K562 (cell line): Measurements from ENCODE around the gene TDO2. TPM values are rescaled to one million over a fixed set of nuclear protein-coding genes. Genes with fewer than 3 reads are reported as not detected.

Experiments
- ATAC-seq: fragments of 200-7000 bp; cut with Tn5 transposase; 3 replicates; pipeline ENCODE4 v1.9.1; 2020; ENCODE audit warnings: moderate library complexity
- BruUV-seq: library from RNA; stranded (reverse); fragments of 400-500 nt; replicated peaks from 2 replicates; lab custom pipeline; 2021; lab: Mats Ljungman, UMichigan
- CTCF ChIA-PET: fragments of 300-600 bp; formaldehyde crosslinking; extraction: SDS; loops from one replicate; lab custom pipeline; 2021; ENCODE audit warnings: low intra/inter-chr PET ratio; lab: Yijun Ruan, JAX
- POLR2A ChIA-PET: fragments of 300-600, 350-650 bp; sonication (Branson Sonifier 250); formaldehyde crosslinking; extraction: SDS; loops from one replicate; lab custom pipeline; 2021; ENCODE audit warnings: antibody characterized with exemption, inconsistent platforms; lab: Yijun Ruan, JAX
- DNase-seq, 4 experiments: peaks; one replicate each; pipeline versions ENCODE4 v3.0.0 to v3.0.0-alpha.2; 2011 to 2018; ENCODE audit warnings: low spot score in 3 of 4, mixed read lengths in 3 of 4; ENCODE audit errors: extremely low read depth in 1 of 4
- FAIRE-seq: peaks from 2 replicates; lab custom pipeline; 2011; peaks lifted over from hg19 to GRCh38; lab: Jason Lieb, UNC
- H2AFZ ChIP-seq: 2 replicates; pipeline ENCODE4 v1.6.0; 2011; ENCODE audit warnings: low read depth, low read length, control low read depth, inconsistent platforms
- H3K27ac ChIP-seq: fragments of 200-600 bp; 3 replicates; pipeline ENCODE4 v1.8.0; 2011; ENCODE audit warnings: low read depth, mild to moderate bottlenecking, control low read depth, inconsistent platforms, low read length, moderate library complexity, mixed read lengths; ENCODE audit errors: extremely low read depth
- H3K27me3 ChIP-seq, 2 experiments: fragments of 300-600 bp in 1 of 2; 2 replicates in 1 of 2; 3 replicates in 1 of 2; pipeline versions ENCODE4 v1.6.0 to v1.8.0; 2011; ENCODE audit warnings: inconsistent platforms in 2 of 2, low read length in 2 of 2, mild to moderate bottlenecking in 1 of 2, mixed read lengths in 1 of 2, moderate library complexity in 1 of 2; ENCODE audit not compliant: control insufficient read depth in 2 of 2, insufficient read depth in 2 of 2
- H3K36me3 ChIP-seq: fragments of 300-600 bp; 3 replicates; pipeline ENCODE4 v1.8.0; 2011; ENCODE audit warnings: mild to moderate bottlenecking, low read length, inconsistent platforms; ENCODE audit not compliant: control insufficient read depth, insufficient read depth
- H3K4me1 ChIP-seq, 2 experiments: fragments of 200-600 bp in 1 of 2; replicated peaks in 1 of 2; 2 replicates in 1 of 2; 3 replicates in 1 of 2; pipeline versions ENCODE4 v1.5.1 to v1.8.0; 2011; ENCODE audit warnings: inconsistent platforms in 2 of 2, low read length in 2 of 2, mild to moderate bottlenecking in 1 of 2, mixed read lengths in 1 of 2, moderate library complexity in 1 of 2; ENCODE audit not compliant: control insufficient read depth in 2 of 2, insufficient read depth in 2 of 2
- H3K4me2 ChIP-seq: 2 replicates; pipeline ENCODE4 v1.6.1; 2011; ENCODE audit warnings: low read length, control low read depth, inconsistent platforms, mixed read lengths; ENCODE audit not compliant: insufficient read depth
- H3K4me3 ChIP-seq: fragments of 200-600 bp; sonication (generic), shearing (Covaris generic); 2 replicates; pipeline ENCODE4 v1.5.1; 2016; ENCODE audit warnings: control low read depth, inconsistent platforms
- H3K79me2 ChIP-seq: fragments of 200-600 bp; 3 replicates; pipeline ENCODE4 v1.8.0; 2011; ENCODE audit warnings: low read length, inconsistent platforms; ENCODE audit not compliant: control insufficient read depth, insufficient read depth
- H3K9ac ChIP-seq, 2 experiments: 2 replicates each; pipeline versions ENCODE4 v1.6.0 to v1.6.1; 2011; ENCODE audit warnings: low read depth in 2 of 2, low read length in 2 of 2, control low read depth in 1 of 2, inconsistent platforms in 1 of 2, mild to moderate bottlenecking in 1 of 2, mixed read lengths in 1 of 2; ENCODE audit not compliant: insufficient read depth in 1 of 2
- H3K9me1 ChIP-seq: one replicate; pipeline ENCODE4 v1.6.0; 2011; ENCODE audit warnings: inconsistent platforms, mild to moderate bottlenecking, low read length, moderate library complexity; ENCODE audit not compliant: control insufficient read depth, insufficient read depth
- H3K9me3 ChIP-seq: replicated peaks from 2 replicates; pipeline ENCODE4 v1.5.1; 2011; ENCODE audit warnings: low read depth, low read length, inconsistent platforms; ENCODE audit not compliant: control insufficient read depth, insufficient read depth
- H4K20me1 ChIP-seq: replicated peaks from 2 replicates; pipeline ENCODE4 v1.6.1; 2011; ENCODE audit warnings: low read length, inconsistent platforms, mixed read lengths; ENCODE audit not compliant: control insufficient read depth, insufficient read depth
- ATF4 ChIP-seq: fragments of 450-650 bp; formaldehyde crosslinking; IDR thresholded peaks from 2 replicates; pipeline ENCODE4 v1.4.0; 2022; ENCODE audit warnings: mild to moderate bottlenecking, moderate library complexity
- FOSL1 ChIP-seq: fragments of 200-800 bp; sonication (Bioruptor generic); conservative IDR thresholded peaks from 2 replicates; pipeline ENCODE4 v1.6.1; 2016; ENCODE audit warnings: missing genetic modification characterization, missing compliant biosample characterization
- JUNB ChIP-seq: fragments of 450-650 bp; formaldehyde crosslinking; conservative IDR thresholded peaks from 2 replicates; pipeline ENCODE4 v1.4.0; 2020; ENCODE audit warnings: mild to moderate bottlenecking
- RERE ChIP-seq: sonication (generic); formaldehyde crosslinking; IDR thresholded peaks from 2 replicates; pipeline ENCODE4 v1.8.0; 2023; ENCODE audit warnings: missing genetic modification reagents, mild to moderate bottlenecking, borderline replicate concordance
- TCF7L2 ChIP-seq: fragments of 150-350 bp; IDR thresholded peaks from 2 replicates; pipeline ENCODE4 v1.6.1; 2016; ENCODE audit warnings: low read depth, mild to moderate bottlenecking, low read length, moderate library complexity
- WGBS: fragments of 100-300 bp; shearing (Covaris generic); methylation state at CpG from one replicate; pipeline ENCODE4 v1.1.6; 2016; ENCODE audit warnings: low coverage, mixed read lengths; ENCODE audit not compliant: insufficient coverage; ENCODE audit errors: missing lambda C conversion rate; 5-methylcytosine and 5-hydroxymethylcytosine counted together
- in situ Hi-C: fragments of 300-500 bp; cut with MboI; formaldehyde crosslinking; loops from 4 replicates; pipeline ENCODE4 v1.15.0; 2018; ENCODE audit warnings: inconsistent platforms, mixed read lengths
- intact Hi-C: fragments of 100-400 bp; cut with micrococcal nuclease; formaldehyde crosslinking; loops from 2 replicates; pipeline ENCODE4 v1.14.2; 2022
- polyA plus RNA-seq, 8 experiments: library from polyadenylated mRNA; depleted of rRNA in 4 of 8; stranded (reverse) in 5 of 8; unstranded in 3 of 8; fragments of >200 nt; fragmentation: Nextera tagmentation in 2 of 8; fragmentation: Illumina TruSeq in 1 of 8; extraction: Ambion mirVana in 2 of 8; extraction: Trizol in 1 of 8; gene quantifications; 2 replicates each; pipeline versions ENCODE4 v1.2.1 to v1.2.3, GENCODE V29; 2011 to 2014; ENCODE audit warnings: inconsistent platforms in 1 of 8, missing spikeins in 1 of 8
- total RNA-seq, 7 experiments: library from RNA; depleted of rRNA in 6 of 7; stranded (reverse); fragments of >200 nt in 6 of 7; fragmentation: Illumina TruSeq in 2 of 7; extraction: Trizol in 2 of 7; gene quantifications; 2 replicates each; pipeline versions ENCODE4 v1.2.1 to v1.2.3, GENCODE V29; 2011 to 2021; ENCODE audit warnings: low replicate concordance in 1 of 7

Gene TDO2
- total and polyA plus RNA-seq, 9 of the 15 experiments (the other 6 are each of a cell fraction or from before 2014, with no cell fraction given): 0.09 to 0.65 (median 0.22) TPM; not detected in 2

- Histone ChIP-seq H4K20me1 (no peaks in the 10 kb centered on the region), H2AFZ (no peak overlapping the region), H3K27ac (no peak overlapping the region), H3K4me2 (no peak overlapping the region), H3K79me2 (no peaks in the 10 kb centered on the region), H3K9me3 (no peaks in the 10 kb centered on the region), H3K4me3 (no peak overlapping the region), H3K36me3 (no peaks in the 10 kb centered on the region), H3K9me1 (no peaks in the 10 kb centered on the region), H3K27me3 (no peaks in the 10 kb centered on the region), H3K4me1 (no peaks in the 10 kb centered on the region), H3K9ac (no peak overlapping the region)
- ChIA-PET POLR2A (no interaction called here), CTCF (no interaction called here)
- TF ChIP-seq JUNB (CRISPR knock-in tag): no peak
- 0 out of 2 replicates have a peak, but pooled peaks have one; percentile 20 for TF ChIP-seq FOSL1 (tag)
- TF ChIP-seq ATF4: peak; percentile 56; the same call in 1 of the 2 replicates
- TF ChIP-seq RERE (CRISPR knock-in tag): no peak
- TF ChIP-seq TCF7L2: no peak
- DNase-seq (no peak), FAIRE-seq (no peak), ATAC-seq (no peak)
- 0% methylated on average over 1 of the region's 1 CpG for WGBS
- BruUV-seq: no TSS peak
- intact Hi-C loops (no loop called here), in situ Hi-C loops (no loop called here)
Measured at GRCh38 chr4:155911905-155912304, 8.4 kb downstream of the TDO2 start.
